ENCODE measurements around the gene PTPRN2.
"Not testable (repeated sequence)": the region's sequence is repeated elsewhere in the genome, so short reads cannot be mapped to it uniquely, and the experiment has no call there.

Gene PTPRN2

GRCh38 chr7:158042156-158042880, 545.3 kb downstream of the PTPRN2 start:
- Histone ChIP-seq H3K9me3 (ENCODE audit: low read length) (no peaks in the 10 kb centered on the region), H3K27ac (ENCODE audit: low read depth, low read length) (no peak overlapping the region), H3K27me3 (ENCODE audit: control insufficient read depth in 1 of 2, insufficient read depth in 2 of 2, low read length in 2 of 2) (no peaks in the 10 kb centered on the region), H3K36me3 (ENCODE audit: insufficient read depth, low read length) (no peaks in the 10 kb centered on the region), H3K4me3 (ENCODE audit: low read depth in 1 of 2, low read length in 2 of 2) (no peak overlapping the region), H3K9ac (ENCODE audit: low read length) (no peak overlapping the region), H3K4me1 (ENCODE audit: insufficient read depth, low read length) (peaks cover 4% of the 10 kb centered on the region)

- no peak overlapping the region for H3K9ac ChIP-seq (ENCODE audit: low read length)
- no peak overlapping the region for H3K27ac ChIP-seq (ENCODE audit: low read depth, low read length)
- H3K4me3 ChIP-seq (ENCODE audit: low read depth in 1 of 2, low read length in 2 of 2) = no peak overlapping the region
- H3K27me3 ChIP-seq (ENCODE audit: control insufficient read depth in 1 of 2, insufficient read depth in 2 of 2, low read length in 2 of 2) = no peaks in the 10 kb centered on the region
- no peaks in the 10 kb centered on the region for H3K9me3 ChIP-seq (ENCODE audit: low read length)
- no peaks in the 10 kb centered on the region for H3K36me3 ChIP-seq (ENCODE audit: insufficient read depth, low read length)
- peaks cover 4% of the 10 kb centered on the region for H3K4me1 ChIP-seq (ENCODE audit: insufficient read depth, low read length)
Measured at GRCh38 chr7:158040199-158040598, 547.4 kb downstream of the PTPRN2 start.

DNA sequence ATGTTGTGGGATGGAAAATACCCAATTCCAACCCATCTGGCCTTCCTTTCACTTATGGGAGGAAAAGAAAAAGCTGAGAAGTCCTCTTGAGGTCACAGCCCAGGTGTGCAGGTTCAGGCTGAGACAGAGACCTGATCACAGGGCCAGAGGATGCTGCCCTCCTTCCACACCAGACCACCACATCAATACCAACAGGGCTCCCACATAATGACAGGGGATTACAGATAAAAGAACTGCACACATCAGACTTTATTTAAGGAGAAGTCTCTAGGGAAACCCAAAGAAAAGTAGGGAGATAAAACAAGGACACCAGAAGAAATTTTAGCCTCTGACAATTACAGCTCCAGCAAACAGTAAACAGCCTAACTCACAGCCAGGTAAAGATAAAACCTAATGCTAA, 548.4 kb downstream of the PTPRN2 start:
- H3K4me1 ChIP-seq (ENCODE audit: insufficient read depth, low read length) = peaks cover 4% of the 10 kb centered on the region
- no peaks in the 10 kb centered on the region for H3K9me3 ChIP-seq (ENCODE audit: low read length)
- no peaks in the 10 kb centered on the region for H3K27me3 ChIP-seq (ENCODE audit: control insufficient read depth in 1 of 2, insufficient read depth in 2 of 2, low read length in 2 of 2)
- H3K36me3 ChIP-seq (ENCODE audit: insufficient read depth, low read length) = no peaks in the 10 kb centered on the region
- H3K27ac ChIP-seq (ENCODE audit: low read depth, low read length) = no peak overlapping the region
- no peak overlapping the region for H3K9ac ChIP-seq (ENCODE audit: low read length)
- no peak overlapping the region for H3K4me3 ChIP-seq (ENCODE audit: low read depth in 1 of 2, low read length in 2 of 2)

- no peaks in the 10 kb centered on the region for H3K4me1 ChIP-seq (ENCODE audit: insufficient read depth, low read length)
- H3K4me3 ChIP-seq (ENCODE audit: low read depth in 1 of 2, low read length in 2 of 2) = no peak overlapping the region
- H3K36me3 ChIP-seq (ENCODE audit: insufficient read depth, low read length) = no peaks in the 10 kb centered on the region
- H3K27ac ChIP-seq (ENCODE audit: low read depth, low read length) = no peak overlapping the region
- no peaks in the 10 kb centered on the region for H3K27me3 ChIP-seq (ENCODE audit: control insufficient read depth in 1 of 2, insufficient read depth in 2 of 2, low read length in 2 of 2)
- H3K9me3 ChIP-seq (ENCODE audit: low read length) = no peaks in the 10 kb centered on the region
- no peak overlapping the region for H3K9ac ChIP-seq (ENCODE audit: low read length)
Measured at GRCh38 chr7:158037211-158037610, 550.4 kb downstream of the PTPRN2 start.

- no peaks in the 10 kb centered on the region for H3K27me3 ChIP-seq (ENCODE audit: control insufficient read depth in 1 of 2, insufficient read depth in 2 of 2, low read length in 2 of 2)
- no peak overlapping the region for H3K4me3 ChIP-seq (ENCODE audit: low read depth in 1 of 2, low read length in 2 of 2)
- H3K9ac ChIP-seq (ENCODE audit: low read length) = no peak overlapping the region
- no peaks in the 10 kb centered on the region for H3K4me1 ChIP-seq (ENCODE audit: insufficient read depth, low read length)
- no peak overlapping the region for H3K27ac ChIP-seq (ENCODE audit: low read depth, low read length)
- no peaks in the 10 kb centered on the region for H3K9me3 ChIP-seq (ENCODE audit: low read length)
- H3K36me3 ChIP-seq (ENCODE audit: insufficient read depth, low read length) = no peaks in the 10 kb centered on the region
Measured at GRCh38 chr7:158035343-158035742, 552.3 kb downstream of the PTPRN2 start.

DNA sequence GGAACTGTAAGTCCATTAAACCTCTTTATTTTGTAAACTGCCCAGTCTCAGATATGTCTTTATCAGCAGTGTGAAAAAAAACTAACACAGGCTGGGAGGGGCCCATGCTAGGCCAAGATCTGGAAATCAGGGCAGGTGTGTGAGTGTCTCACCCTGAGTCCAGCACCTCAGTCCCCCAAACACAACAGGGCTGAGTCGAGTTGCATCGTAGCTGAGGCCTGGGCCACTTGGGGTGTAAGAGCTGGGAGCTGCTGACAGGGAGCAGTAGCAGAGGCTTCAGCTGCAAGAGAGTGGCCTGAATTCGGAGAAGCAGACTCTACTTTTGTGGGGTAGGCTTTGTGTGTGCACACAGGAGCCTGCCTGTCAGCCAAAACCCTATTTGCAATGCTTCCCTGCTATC, 553.1 kb downstream of the PTPRN2 start:
- H3K27me3 ChIP-seq (ENCODE audit: control insufficient read depth in 1 of 2, insufficient read depth in 2 of 2, low read length in 2 of 2) = no peaks in the 10 kb centered on the region
- H3K4me1 ChIP-seq (ENCODE audit: insufficient read depth, low read length) = no peaks in the 10 kb centered on the region
- H3K4me3 ChIP-seq (ENCODE audit: low read depth in 1 of 2, low read length in 2 of 2) = no peak overlapping the region
- no peaks in the 10 kb centered on the region for H3K9me3 ChIP-seq (ENCODE audit: low read length)
- no peak overlapping the region for H3K9ac ChIP-seq (ENCODE audit: low read length)
- no peaks in the 10 kb centered on the region for H3K36me3 ChIP-seq (ENCODE audit: insufficient read depth, low read length)
- no peak overlapping the region for H3K27ac ChIP-seq (ENCODE audit: low read depth, low read length)

GRCh38 chr7:158033925-158034324, 553.7 kb downstream of the PTPRN2 start:
- not testable (repeated sequence) for H3K4me3 ChIP-seq (ENCODE audit: low read depth in 1 of 2, low read length in 2 of 2); H3K4me1 ChIP-seq (ENCODE audit: insufficient read depth, low read length); H3K27ac ChIP-seq (ENCODE audit: low read depth, low read length); H3K27me3 ChIP-seq (ENCODE audit: control insufficient read depth in 1 of 2, insufficient read depth in 2 of 2, low read length in 2 of 2); H3K36me3 ChIP-seq (ENCODE audit: insufficient read depth, low read length); H3K9me3 ChIP-seq (ENCODE audit: low read length); H3K9ac ChIP-seq (ENCODE audit: low read length)

GRCh38 chr7:158033196-158033595, 554.4 kb downstream of the PTPRN2 start:
- H3K27me3 ChIP-seq (ENCODE audit: control insufficient read depth in 1 of 2, insufficient read depth in 2 of 2, low read length in 2 of 2) = no peaks in the 10 kb centered on the region
- no peak overlapping the region for H3K27ac ChIP-seq (ENCODE audit: low read depth, low read length)
- no peaks in the 10 kb centered on the region for H3K9me3 ChIP-seq (ENCODE audit: low read length)
- no peak overlapping the region for H3K9ac ChIP-seq (ENCODE audit: low read length)
- no peaks in the 10 kb centered on the region for H3K4me1 ChIP-seq (ENCODE audit: insufficient read depth, low read length)
- H3K4me3 ChIP-seq (ENCODE audit: low read depth in 1 of 2, low read length in 2 of 2) = no peak overlapping the region
- no peaks in the 10 kb centered on the region for H3K36me3 ChIP-seq (ENCODE audit: insufficient read depth, low read length)

- Histone ChIP-seq H3K27ac (ENCODE audit: low read depth, low read length) (no peak overlapping the region), H3K27me3 (ENCODE audit: control insufficient read depth in 1 of 2, insufficient read depth in 2 of 2, low read length in 2 of 2) (no peaks in the 10 kb centered on the region)
Measured at GRCh38 chr7:158032561-158033115, 555.0 kb downstream of the PTPRN2 start.

DNA sequence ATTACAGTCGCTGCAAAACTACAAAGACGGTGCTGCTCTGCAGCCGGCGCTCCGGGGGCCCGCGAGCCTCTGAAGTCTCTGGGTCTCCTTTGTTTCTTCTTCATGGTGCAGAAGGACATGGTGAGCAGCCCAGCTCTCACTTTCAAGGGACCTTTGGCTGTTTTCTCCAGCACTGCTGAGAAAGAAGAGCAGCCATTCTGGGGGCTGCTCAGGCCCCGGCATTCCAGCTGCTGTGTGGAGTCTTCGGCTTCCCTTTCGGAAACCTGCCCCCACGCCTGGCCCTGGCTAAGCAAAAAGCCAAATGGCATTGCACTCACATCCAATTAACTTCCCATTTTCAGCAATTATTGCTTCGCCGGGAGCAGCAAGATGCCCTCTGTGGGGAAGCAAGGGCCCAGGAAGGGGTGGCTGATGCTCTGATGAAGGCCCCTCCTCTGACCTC, 555.7 kb downstream of the PTPRN2 start:
- Histone ChIP-seq H3K27ac (ENCODE audit: low read depth, low read length) (no peak overlapping the region), H3K9ac (ENCODE audit: low read length) (no peak overlapping the region), H3K36me3 (ENCODE audit: insufficient read depth, low read length) (no peaks in the 10 kb centered on the region), H3K4me1 (ENCODE audit: insufficient read depth, low read length) (no peaks in the 10 kb centered on the region), H3K4me3 (ENCODE audit: low read depth in 1 of 2, low read length in 2 of 2) (no peak overlapping the region), H3K27me3 (ENCODE audit: control insufficient read depth in 1 of 2, insufficient read depth in 2 of 2, low read length in 2 of 2) (no peaks in the 10 kb centered on the region), H3K9me3 (ENCODE audit: low read length) (no peaks in the 10 kb centered on the region)

More at GRCh38 chr7:158032561-158033115, 555.0 kb downstream of the PTPRN2 start:
- Histone ChIP-seq H3K9ac (ENCODE audit: low read length) (no peak overlapping the region), H3K9me3 (ENCODE audit: low read length) (no peaks in the 10 kb centered on the region), H3K4me3 (ENCODE audit: low read depth in 1 of 2, low read length in 2 of 2) (no peak overlapping the region), H3K36me3 (ENCODE audit: insufficient read depth, low read length) (no peaks in the 10 kb centered on the region), H3K4me1 (ENCODE audit: insufficient read depth, low read length) (no peaks in the 10 kb centered on the region)

DNA sequence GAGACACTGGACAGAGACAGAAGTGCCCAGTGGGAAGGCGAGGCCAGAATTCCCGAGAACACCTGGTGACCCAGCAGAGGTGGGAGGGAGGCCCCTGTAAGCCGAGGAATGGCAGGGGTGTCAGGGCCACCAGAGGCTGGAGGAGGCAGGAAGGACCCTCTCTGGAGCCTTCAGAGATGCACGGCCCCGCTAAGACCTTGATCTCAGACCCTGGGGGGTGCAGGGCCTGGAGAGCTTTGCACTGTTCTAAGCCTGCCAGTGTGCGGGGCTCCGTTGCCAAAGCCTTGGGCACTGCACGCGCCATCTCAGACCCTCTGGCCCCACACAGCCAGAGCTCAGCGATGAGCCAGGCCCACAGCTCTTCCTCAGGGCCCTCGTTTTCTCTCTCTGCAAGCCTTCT, 557.1 kb downstream of the PTPRN2 start:
- Histone ChIP-seq H3K27me3 (ENCODE audit: control insufficient read depth in 1 of 2, insufficient read depth in 2 of 2, low read length in 2 of 2) (no peaks in the 10 kb centered on the region), H3K4me3 (ENCODE audit: low read depth in 1 of 2, low read length in 2 of 2) (no peak overlapping the region), H3K9me3 (ENCODE audit: low read length) (no peaks in the 10 kb centered on the region), H3K9ac (ENCODE audit: low read length) (no peak overlapping the region), H3K36me3 (ENCODE audit: insufficient read depth, low read length) (no peaks in the 10 kb centered on the region), H3K27ac (ENCODE audit: low read depth, low read length) (no peak overlapping the region), H3K4me1 (ENCODE audit: insufficient read depth, low read length) (no peaks in the 10 kb centered on the region)

DNA sequence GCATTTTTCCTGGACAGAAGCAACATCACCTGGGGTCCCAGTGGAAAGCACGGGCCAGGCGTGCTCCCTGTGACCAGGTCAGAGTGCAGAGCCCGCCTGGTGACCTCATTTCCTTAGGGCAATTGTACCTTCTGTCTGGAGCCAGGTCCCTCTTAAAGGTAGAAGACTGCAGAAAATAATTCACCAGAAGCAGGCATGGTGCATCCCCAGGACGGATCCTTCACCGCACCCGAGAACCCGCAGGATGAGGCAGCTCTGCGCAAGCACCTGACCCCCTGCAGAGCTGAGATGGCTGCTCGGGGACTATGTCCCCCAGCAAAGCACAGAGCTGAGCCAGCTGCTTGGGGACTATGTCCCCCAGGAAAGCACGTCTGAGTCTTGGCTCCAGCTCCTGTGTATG, 557.6 kb downstream of the PTPRN2 start:
- Histone ChIP-seq H3K9me3 (ENCODE audit: low read length) (no peaks in the 10 kb centered on the region), H3K4me3 (ENCODE audit: low read depth in 1 of 2, low read length in 2 of 2) (no peak overlapping the region), H3K27ac (ENCODE audit: low read depth, low read length) (no peak overlapping the region), H3K36me3 (ENCODE audit: insufficient read depth, low read length) (no peaks in the 10 kb centered on the region), H3K9ac (ENCODE audit: low read length) (no peak overlapping the region), H3K27me3 (ENCODE audit: control insufficient read depth in 1 of 2, insufficient read depth in 2 of 2, low read length in 2 of 2) (no peaks in the 10 kb centered on the region), H3K4me1 (ENCODE audit: insufficient read depth, low read length) (no peaks in the 10 kb centered on the region)

All from muscle layer of colon (tissue), 2 donors.